Superior temporal gyrus (tissue), 1 donor: ENCODE measurements around the gene PAQR7.

Experiments
- DNase-seq: peaks from one replicate; pipeline ENCODE4 v3.0.0-alpha.2; 2016; ENCODE audit errors: extremely low spot score

The PAQR7 gene

GRCh38 chr1:25817840-25818501 lies 57.5 kb downstream of the PAQR7 start:
- no peak for DNase-seq

- no peak for DNase-seq
Measured at GRCh38 chr1:25816112-25816718, 59.3 kb downstream of the PAQR7 start.

GRCh38 chr1:25815208-25816111 lies 60.0 kb downstream of the PAQR7 start:
- DNase-seq: no peak

GRCh38 chr1:25814549-25815087 lies 60.9 kb downstream of the PAQR7 start:
- no peak for DNase-seq

- DNase-seq: no peak
Measured at GRCh38 chr1:25813734-25814471, 61.6 kb downstream of the PAQR7 start.

GRCh38 chr1:25813071-25813733 lies 62.3 kb downstream of the PAQR7 start:
- no peak for DNase-seq
